HG03097 (cell line): ENCODE measurements around the gene TXNRD1.
"Not testable (repeated sequence)": the region's sequence is repeated elsewhere in the genome, so short reads cannot be mapped to it uniquely, and the experiment has no call there.

Source experiments
- ATAC-seq: cut with Tn5 transposase; IDR thresholded peaks from one replicate; pipeline ENCODE4 v1.9.1; 2021; ENCODE audit not compliant: unreplicated experiment, low FRiP score

TXNRD1 gene

DNA sequence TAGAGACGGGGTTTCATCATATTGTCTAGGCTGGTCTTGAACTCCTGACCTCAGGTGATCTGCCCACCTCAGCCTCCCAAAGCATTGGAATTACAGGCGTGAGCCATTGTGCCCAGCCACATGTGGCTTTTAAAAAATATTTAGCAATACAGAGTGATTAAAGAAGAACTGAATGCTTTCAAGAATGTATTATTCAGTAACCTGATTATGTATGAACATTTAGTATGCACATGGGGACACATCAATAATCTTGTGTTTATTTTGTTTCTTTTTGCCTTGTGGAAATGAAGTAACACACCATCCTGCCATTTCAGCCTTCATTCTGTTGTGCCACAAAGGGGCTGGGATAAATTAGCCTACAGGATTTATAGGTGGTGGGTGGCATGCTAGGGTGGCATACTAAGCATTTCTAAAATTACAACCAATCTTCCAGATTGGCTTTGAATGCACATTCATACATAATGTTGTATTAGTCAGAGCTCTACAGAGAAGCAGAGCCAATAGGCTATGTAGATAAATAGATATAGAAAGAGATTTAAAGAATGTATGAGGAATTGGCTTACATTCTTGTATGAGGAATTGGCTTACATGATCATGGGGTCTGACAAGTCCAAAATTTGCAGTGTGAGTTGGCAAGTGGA lies 25.5 kb upstream of the TXNRD1 start:
- no peak for ATAC-seq

DNA sequence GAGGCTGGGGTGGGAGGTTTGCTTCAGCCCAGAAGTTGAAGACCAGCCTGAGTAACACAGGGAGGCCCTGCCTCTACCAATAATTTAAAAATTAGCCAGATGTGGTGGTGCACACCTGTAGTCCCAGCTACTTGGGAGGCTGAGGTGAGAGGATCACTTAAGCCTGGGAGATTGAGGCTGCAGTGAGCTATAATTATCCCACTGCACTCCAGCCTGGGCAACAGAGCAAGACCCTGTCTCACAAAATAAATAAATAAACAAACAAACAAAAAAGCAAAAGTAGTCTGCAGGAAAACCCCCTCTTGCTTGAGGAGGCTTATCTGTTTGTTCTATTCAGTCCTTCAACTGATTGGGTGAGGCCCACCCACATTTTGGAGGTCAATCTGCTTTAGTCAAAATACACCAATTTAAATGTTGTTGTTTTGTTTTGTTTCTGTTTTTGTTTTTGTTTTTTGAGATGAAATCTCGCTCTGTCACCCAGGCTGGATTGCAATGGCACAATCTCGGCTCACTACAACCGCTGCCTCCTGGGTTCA lies 24.9 kb upstream of the TXNRD1 start:
- no peak for ATAC-seq

DNA sequence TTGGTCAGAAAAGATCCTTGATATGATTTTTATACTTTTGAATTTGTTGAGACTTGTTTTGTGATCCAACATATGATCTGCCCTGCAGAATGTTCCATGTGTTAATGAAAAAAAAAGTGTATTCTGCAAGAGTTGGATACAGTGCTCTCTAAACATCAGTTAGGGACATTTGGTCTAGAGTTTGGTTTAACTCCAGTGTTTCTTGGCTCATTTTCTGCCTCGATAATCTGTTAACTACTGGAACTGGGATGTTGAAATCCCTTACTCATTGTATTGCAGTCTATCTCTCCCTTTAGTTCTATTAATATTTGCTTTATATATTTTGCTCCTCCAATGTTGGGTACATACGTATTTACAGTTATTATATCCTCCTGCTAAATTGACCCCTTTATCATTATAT lies 18.3 kb upstream of the TXNRD1 start:
- ATAC-seq = no peak

- ATAC-seq = no peak
These were observed 15.6 kb upstream of the TXNRD1 start for GRCh38 chr12:104199964-104200363.

GRCh38 chr12:104201238-104202001 lies 14.2 kb upstream of the TXNRD1 start:
- ATAC-seq = no peak

- no peak for ATAC-seq
These were observed 10.7 kb upstream of the TXNRD1 start for GRCh38 chr12:104204690-104205480.

GRCh38 chr12:104207416-104208205 lies 8.0 kb upstream of the TXNRD1 start:
- ATAC-seq = no peak

- ATAC-seq = no peak
These were observed 3.1 kb upstream of the TXNRD1 start for GRCh38 chr12:104212516-104212915.

GRCh38 chr12:104213952-104214351 lies 1.6 kb upstream of the TXNRD1 start:
- no peak for ATAC-seq

GRCh38 chr12:104216521-104216924 lies 944 bp downstream of the TXNRD1 start:
- ATAC-seq = no peak

- ATAC-seq = not testable (repeated sequence)
These were observed 2.9 kb downstream of the TXNRD1 start for GRCh38 chr12:104218506-104218905.

DNA sequence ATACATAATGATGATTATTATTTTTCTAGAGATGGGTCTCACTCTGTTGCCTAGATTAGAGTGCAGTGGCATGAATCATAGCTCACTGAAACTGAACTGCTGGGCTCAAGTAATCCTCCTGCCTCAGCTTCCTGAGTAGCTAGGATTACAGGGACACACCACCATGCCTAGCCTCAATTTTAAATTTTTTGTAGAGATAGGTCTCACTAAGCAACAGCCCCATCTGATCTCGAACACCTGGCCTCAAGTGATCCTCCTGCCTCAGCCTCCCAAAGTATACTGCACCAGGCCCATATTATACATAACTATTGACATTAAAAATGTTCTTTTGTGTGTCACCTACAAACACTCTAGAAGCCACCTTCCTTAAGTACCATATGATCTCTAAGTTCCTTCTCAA lies 3.4 kb downstream of the TXNRD1 start:
- no peak for ATAC-seq

GRCh38 chr12:104219361-104219892 lies 3.8 kb downstream of the TXNRD1 start:
- ATAC-seq = no peak

DNA sequence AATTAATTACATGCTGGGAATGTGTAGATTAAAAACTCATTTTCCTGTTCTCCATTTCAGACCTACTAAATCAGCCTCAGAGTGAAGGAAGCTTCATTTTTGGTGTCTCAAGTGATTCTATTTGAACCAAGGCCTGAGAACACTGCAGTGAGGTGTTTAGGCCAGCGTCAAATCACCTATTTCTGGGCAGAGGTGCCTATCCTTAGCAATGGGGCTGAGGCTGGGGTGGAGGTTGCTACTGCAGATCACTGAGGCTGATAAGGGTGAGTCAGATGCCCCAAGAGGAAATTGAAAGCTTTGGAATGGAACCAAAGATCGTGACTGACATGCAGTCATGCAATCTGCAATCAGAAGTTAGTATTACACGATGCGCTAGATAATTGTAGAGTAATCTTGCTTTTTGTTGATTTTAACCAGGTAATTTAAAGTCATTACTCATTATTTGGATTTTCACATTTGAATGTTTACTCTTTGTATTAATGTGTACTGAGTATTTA lies 4.4 kb downstream of the TXNRD1 start:
- ATAC-seq = no peak

GRCh38 chr12:104220931-104221330 lies 5.4 kb downstream of the TXNRD1 start:
- no peak for ATAC-seq

DNA sequence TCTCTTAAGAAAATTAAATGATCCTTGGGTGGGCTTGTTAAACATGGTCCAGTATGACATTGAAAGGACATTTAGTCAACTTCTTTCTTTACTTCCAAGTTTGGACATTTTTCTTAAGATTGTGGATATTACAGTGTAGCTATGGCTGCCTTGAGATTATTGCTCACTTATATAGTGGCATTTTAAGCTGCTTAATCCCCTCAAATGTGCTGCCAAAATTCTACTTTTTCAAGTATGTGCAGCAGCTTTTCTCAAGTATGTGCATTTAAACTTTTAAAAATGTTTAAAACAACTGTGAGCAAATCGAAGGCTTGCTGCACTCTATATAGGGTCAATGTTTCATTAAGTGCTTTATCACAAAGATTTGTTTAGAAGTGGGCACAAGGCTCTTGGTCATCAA lies 7.4 kb downstream of the TXNRD1 start:
- ATAC-seq = no peak

DNA sequence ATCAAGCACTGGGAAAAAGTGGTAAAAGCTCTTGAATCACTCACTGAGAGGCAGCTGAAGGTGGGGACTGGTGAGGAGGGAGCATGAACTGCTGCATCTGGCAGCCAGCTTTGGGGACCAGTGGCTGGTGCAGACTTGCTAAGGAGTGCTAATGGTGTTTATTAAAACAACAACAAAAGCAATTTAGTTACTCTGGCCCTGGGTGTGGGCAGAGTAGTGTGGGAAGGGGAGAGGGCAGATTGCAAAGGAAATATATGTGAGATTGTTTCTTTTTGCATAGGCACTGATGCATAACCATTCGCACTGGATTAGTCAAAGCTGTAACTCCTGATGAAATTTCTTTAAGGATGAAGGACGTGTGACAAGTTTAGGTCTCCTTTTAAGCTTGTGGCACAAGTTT lies 8.1 kb downstream of the TXNRD1 start:
- ATAC-seq = no peak

DNA sequence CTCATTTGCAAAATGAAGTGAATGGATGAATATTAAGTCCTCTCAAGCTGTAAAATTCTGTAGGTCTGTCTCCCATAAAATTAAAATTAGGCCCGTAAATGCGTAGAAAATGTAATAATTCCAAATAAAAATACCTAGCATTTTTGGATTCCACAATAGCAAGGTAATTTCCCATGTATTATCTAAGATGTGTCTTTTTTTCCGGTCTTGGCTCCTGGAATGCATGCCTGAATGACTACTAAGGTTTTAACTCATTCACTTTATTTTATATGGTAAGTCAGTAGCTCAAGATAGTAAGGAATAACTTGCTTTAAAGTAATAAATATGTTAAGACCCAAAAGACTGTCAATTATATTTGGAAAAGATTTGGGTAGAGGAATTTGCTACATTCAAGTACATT lies 11.1 kb downstream of the TXNRD1 start:
- ATAC-seq = no peak

DNA sequence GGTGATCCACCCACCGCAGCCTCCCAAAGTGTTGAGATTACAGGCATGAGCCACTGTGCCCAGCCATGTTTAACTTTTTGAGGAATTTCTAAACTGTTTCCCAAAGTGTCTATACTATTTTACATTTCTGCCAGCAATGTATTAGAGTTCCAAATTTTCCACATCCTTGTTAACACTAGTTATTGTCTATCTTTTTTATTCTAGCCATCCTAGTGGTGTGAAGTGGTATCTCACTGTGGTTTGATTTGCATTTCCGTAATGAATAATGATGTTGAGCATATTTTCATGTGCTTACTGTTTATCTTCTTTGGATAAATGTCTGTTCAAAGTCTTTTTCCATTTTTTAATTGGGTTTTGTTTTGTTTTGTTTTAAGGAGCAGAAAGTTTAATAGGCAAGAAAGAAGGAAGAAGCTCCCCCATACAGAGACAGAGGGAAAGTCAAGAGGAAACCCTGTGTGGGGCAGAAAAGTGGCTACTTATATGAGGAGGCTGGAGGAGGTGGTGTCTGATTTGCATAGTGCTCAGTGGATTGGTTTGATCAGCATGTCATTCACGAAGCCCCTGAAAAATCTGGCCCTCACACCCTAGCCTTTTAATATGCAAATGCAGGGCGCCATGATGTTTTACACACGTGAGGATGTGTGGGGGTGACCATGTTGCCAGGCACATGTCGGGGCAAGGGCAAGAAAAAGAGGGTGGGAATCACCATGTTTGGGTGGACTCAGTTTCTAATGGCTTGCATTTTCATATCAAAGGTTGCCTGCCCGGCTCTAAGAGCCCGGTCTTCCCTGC lies 14.9 kb downstream of the TXNRD1 start:
- no peak for ATAC-seq
